T-helper 17 cell (primary cell): Measurements from ENCODE around the gene LAMA5. TPM values are rescaled to one million over a fixed set of nuclear protein-coding genes. Genes with fewer than 3 reads are reported as not detected.

Experiments used
- ATAC-seq: fragments of 150-1000 bp; cut with Tn5 transposase; 2 replicates; pipeline ENCODE4 v1.10.0; 2021; ENCODE audit warnings: mild to moderate bottlenecking, moderate library complexity
- DNase-seq, 3 donors: peaks; one replicate each; pipeline versions ENCODE4 v3.0.0 to v3.0.0-alpha.2; 2020 to 2021
- H3K9me3 ChIP-seq: one replicate; pipeline ENCODE4 v1.7.0; 2013; ENCODE audit warnings: low read length, mild to moderate bottlenecking; ENCODE audit not compliant: control insufficient read depth, poor library complexity, severe bottlenecking
- H3K27ac Mint-ChIP-seq: one replicate; pipeline ENCODE4 v1.8.0; 2022; ENCODE audit warnings: mild to moderate bottlenecking, moderate library complexity, mixed read lengths
- H3K27me3 Mint-ChIP-seq: one replicate; pipeline ENCODE4 v1.8.0; 2022; ENCODE audit warnings: mixed read lengths
- H3K36me3 Mint-ChIP-seq: one replicate; pipeline ENCODE4 v1.8.0; 2022; ENCODE audit warnings: low read depth, mixed read lengths
- H3K4me1 Mint-ChIP-seq: one replicate; pipeline ENCODE4 v1.8.0; 2022; ENCODE audit warnings: mild to moderate bottlenecking, mixed read lengths
- H3K4me3 Mint-ChIP-seq: one replicate; pipeline ENCODE4 v1.8.0; 2022; ENCODE audit warnings: mild to moderate bottlenecking, moderate library complexity, mixed read lengths
- total RNA-seq, 4 donors: library from RNA in 2 of 4; stranded (reverse) in 2 of 4; gene quantifications; one replicate each; pipeline ENCODE4 v1.2.3 and lab custom pipeline; 2022 to 2026

LAMA5 gene
- total RNA-seq, 2 donors from 2014 or later = 0.50 to 0.72 TPM

DNA sequence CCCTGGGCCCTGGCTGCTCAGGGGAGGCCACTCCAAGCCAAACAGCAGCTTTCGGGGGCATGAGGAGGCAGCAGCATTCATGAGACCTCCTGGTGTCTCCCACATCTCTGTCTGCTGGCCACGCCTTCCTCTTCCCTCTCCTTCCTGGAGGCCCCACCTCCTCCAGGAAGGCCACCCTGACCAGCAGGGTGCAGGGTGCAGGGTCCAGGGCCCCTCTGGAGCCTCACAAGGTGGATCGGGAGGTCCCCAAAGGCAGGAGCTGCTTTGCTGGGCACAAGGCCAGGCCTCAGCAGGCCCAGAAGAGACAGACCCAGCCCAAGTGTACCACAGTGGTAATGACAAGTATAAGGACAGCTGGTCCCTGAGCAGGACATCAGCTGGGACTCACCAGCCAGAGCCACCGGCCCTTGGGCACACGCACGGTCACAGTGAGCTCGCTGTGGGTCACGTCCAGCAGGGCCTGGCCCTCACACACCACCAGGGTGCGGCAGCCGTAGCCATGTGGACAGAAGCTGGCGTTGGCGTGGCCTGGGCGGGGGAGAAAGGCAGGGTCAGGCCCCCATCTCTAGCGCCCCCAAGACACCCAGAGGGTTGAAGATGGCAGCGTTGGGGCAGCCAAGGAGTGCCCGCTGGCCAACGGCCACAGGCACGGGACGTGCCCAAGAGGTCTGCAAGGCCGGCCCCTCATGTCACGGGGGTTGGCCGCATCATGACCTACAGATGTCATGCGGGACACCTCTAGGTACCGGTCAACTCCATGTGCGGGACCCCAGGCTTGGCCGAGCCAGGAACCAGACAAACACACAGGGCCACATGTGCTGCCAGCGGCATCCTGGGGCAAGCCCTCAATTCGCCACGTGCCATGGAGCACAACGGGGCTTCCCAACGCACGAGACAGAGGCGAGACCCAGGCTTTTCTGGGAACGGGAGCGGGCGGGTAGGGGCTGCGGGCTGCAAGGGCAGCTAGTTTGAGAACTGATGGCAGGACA, 37.4 kb downstream of the LAMA5 start:
- no peaks in the 10 kb centered on the region for H3K9me3 ChIP-seq
- no peak overlapping the region for H3K27ac Mint-ChIP-seq
- H3K4me3 Mint-ChIP-seq = no peak overlapping the region
- DNase-seq = no peak
- no peak for ATAC-seq
- peaks cover 4% of the 10 kb centered on the region for H3K27me3 Mint-ChIP-seq
- peaks cover 5% of the 10 kb centered on the region for H3K4me1 Mint-ChIP-seq
- H3K36me3 Mint-ChIP-seq = no peaks in the 10 kb centered on the region

DNA sequence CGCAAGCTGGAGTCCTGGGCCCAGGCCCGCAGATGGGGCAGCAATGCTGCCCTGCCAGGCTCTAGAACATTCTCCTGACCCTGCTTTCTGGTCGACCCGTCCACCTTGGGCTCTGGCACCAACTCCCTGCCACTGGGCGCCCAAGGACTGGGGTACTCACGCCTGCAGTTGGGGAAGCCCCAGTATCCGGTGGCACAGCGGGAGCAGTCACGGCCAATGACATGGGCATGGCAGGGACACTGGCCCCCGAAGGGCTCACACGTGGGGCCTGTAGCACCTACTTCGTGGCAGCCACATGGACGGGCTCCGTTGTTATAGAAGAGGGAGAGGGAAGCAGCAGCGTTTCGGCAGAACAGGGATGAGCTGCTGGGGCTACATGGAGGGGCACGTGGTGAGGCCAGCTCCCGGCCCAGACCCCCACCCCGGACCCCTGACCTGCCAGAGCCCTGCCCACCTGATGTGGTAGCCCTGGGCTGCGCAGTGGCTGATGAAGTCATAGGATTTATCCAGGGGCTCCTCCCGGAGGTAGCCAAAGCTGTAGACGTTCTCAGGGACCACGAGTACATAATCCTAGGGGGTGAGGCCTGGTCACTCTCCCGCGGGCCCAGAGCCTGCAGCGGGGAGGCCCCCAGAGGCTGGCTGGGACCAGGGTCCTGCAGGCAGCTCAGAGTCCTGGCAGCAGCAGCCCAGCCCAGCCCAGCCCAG, 38.3 kb downstream of the LAMA5 start:
- DNase-seq (no peak), ATAC-seq (no peak)
- H3K9me3 ChIP-seq = no peaks in the 10 kb centered on the region
- peaks cover 5% of the 10 kb centered on the region for H3K4me1 Mint-ChIP-seq
- H3K27me3 Mint-ChIP-seq = peaks cover 4% of the 10 kb centered on the region
- no peaks in the 10 kb centered on the region for H3K36me3 Mint-ChIP-seq
- no peak overlapping the region for H3K4me3 Mint-ChIP-seq
- no peak overlapping the region for H3K27ac Mint-ChIP-seq

- DNase-seq = no peak
- H3K27me3 Mint-ChIP-seq = peaks cover 4% of the 10 kb centered on the region
- H3K4me1 Mint-ChIP-seq = peaks cover 5% of the 10 kb centered on the region
- no peaks in the 10 kb centered on the region for H3K9me3 ChIP-seq
- H3K4me3 Mint-ChIP-seq = no peak overlapping the region
- no peak for ATAC-seq
- no peak overlapping the region for H3K27ac Mint-ChIP-seq
- H3K36me3 Mint-ChIP-seq = no peaks in the 10 kb centered on the region
These were observed 39.2 kb downstream of the LAMA5 start for GRCh38 chr20:62327726-62328495.

GRCh38 chr20:62326959-62327725, 40.0 kb downstream of the LAMA5 start:
- Mint-ChIP-seq H3K36me3 (no peaks in the 10 kb centered on the region), H3K4me3 (no peak overlapping the region), H3K27me3 (peaks cover 4% of the 10 kb centered on the region), H3K27ac (no peak overlapping the region), H3K4me1 (peaks cover 5% of the 10 kb centered on the region)
- no peaks in the 10 kb centered on the region for H3K9me3 ChIP-seq
- ATAC-seq = no peak
- DNase-seq = no peak

DNA sequence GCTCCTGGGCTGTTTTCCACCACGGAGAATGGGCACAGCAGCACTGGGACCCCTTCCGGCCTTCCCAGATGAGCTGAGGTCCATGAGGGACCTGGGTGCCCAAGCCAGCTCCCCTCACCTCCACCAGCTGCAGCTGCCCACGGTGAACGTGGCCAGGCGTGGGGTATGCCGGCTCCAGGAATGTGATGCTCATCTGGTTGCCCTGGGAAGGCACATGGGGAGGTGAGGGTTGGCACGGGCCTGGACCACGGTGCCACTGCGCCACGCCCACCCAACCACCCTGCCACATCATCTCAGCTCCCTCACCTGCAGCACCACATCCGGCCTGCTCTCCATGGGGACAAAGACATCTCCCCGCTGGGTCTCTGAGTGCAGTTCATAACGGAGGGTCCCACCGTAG, 40.6 kb downstream of the LAMA5 start:
- H3K4me3 Mint-ChIP-seq = no peak overlapping the region
- peaks cover 4% of the 10 kb centered on the region for H3K27me3 Mint-ChIP-seq
- no peak overlapping the region for H3K27ac Mint-ChIP-seq
- H3K4me1 Mint-ChIP-seq = peaks cover 5% of the 10 kb centered on the region
- no peaks in the 10 kb centered on the region for H3K9me3 ChIP-seq
- H3K36me3 Mint-ChIP-seq = no peaks in the 10 kb centered on the region
- DNase-seq (no peak), ATAC-seq (no peak)

- Mint-ChIP-seq H3K27me3 (peaks cover 4% of the 10 kb centered on the region), H3K27ac (no peak overlapping the region), H3K4me1 (peaks cover 7% of the 10 kb centered on the region), H3K4me3 (no peak overlapping the region), H3K36me3 (no peaks in the 10 kb centered on the region)
- DNase-seq = no peak
- no peaks in the 10 kb centered on the region for H3K9me3 ChIP-seq
- ATAC-seq = no peak
These were observed 41.8 kb downstream of the LAMA5 start for GRCh38 chr20:62325172-62325905.

GRCh38 chr20:62323980-62324906, 42.9 kb downstream of the LAMA5 start:
- no peak for ATAC-seq
- peaks cover 8% of the 10 kb centered on the region for H3K4me1 Mint-ChIP-seq

GRCh38 chr20:62323146-62323979, 43.7 kb downstream of the LAMA5 start:
- peaks cover 10% of the 10 kb centered on the region for H3K4me1 Mint-ChIP-seq
- H3K27ac Mint-ChIP-seq = no peak overlapping the region
- H3K9me3 ChIP-seq = no peaks in the 10 kb centered on the region
- ATAC-seq (no peak), DNase-seq (no peak)
- H3K4me3 Mint-ChIP-seq = no peak overlapping the region
- H3K36me3 Mint-ChIP-seq = no peaks in the 10 kb centered on the region
- H3K27me3 Mint-ChIP-seq = peaks cover 4% of the 10 kb centered on the region

More at GRCh38 chr20:62323980-62324906, 42.9 kb downstream of the LAMA5 start:
- no peak for DNase-seq
- H3K27ac Mint-ChIP-seq = no peak overlapping the region
- H3K27me3 Mint-ChIP-seq = peaks cover 4% of the 10 kb centered on the region
- no peaks in the 10 kb centered on the region for H3K9me3 ChIP-seq
- no peak overlapping the region for H3K4me3 Mint-ChIP-seq
- no peaks in the 10 kb centered on the region for H3K36me3 Mint-ChIP-seq

DNA sequence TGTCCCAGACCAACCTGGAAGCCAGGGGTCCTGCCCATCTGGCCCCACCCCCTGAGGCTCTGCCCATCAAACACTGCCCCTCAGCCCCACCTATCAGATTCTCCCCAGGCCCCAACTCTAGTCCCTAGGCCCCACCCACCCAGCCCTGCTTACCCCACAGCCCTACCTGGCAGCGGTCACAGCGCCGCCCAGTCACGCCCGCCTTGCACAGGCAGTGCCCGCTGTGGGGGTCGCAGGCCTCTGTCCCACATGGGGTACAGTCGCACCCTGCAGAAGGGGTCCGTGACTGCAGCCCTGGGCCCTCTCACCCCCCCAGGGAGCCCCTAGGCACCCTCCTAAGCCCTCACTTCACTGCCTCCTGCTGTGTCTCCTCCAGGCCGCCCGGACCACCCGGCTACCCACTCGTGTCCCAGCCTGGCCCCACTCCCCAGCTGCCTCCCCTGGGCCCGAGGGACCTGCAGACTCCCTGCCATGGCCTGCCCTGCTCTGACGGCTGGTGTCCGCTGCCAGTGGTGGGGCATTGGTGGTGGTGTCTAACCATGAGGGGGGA, 44.5 kb downstream of the LAMA5 start:
- Mint-ChIP-seq H3K27ac (no peak overlapping the region), H3K4me3 (no peak overlapping the region), H3K36me3 (no peaks in the 10 kb centered on the region), H3K4me1 (peaks cover 10% of the 10 kb centered on the region), H3K27me3 (peaks cover 4% of the 10 kb centered on the region)
- DNase-seq = no peak
- no peak for ATAC-seq
- no peaks in the 10 kb centered on the region for H3K9me3 ChIP-seq

GRCh38 chr20:62321975-62322374, 45.1 kb downstream of the LAMA5 start:
- no peak overlapping the region for H3K27ac Mint-ChIP-seq
- no peak for DNase-seq

More at GRCh38 chr20:62321975-62322374, 45.1 kb downstream of the LAMA5 start:
- Mint-ChIP-seq H3K4me3 (peak overlapping the region; percentile 63), H3K27me3 (no peaks in the 10 kb centered on the region), H3K4me1 (peaks cover 10% of the 10 kb centered on the region), H3K36me3 (no peaks in the 10 kb centered on the region)
- ATAC-seq = no peak
- no peaks in the 10 kb centered on the region for H3K9me3 ChIP-seq
